HCT116 (cell line): ENCODE measurements around the gene DENND5A. TPM values are rescaled to one million over a fixed set of nuclear protein-coding genes. Genes with fewer than 3 reads are reported as not detected.

Source experiments
- ATAC-seq: fragments of 200-7000 bp; cut with Tn5 transposase; 2 replicates; pipeline ENCODE4 v1.9.1; 2020; ENCODE audit warnings: mild to moderate bottlenecking, moderate library complexity
- BruUV-seq: library from RNA; stranded (reverse); fragments of 400-500 nt; replicated peaks from 2 replicates; lab custom pipeline; 2021; lab: Mats Ljungman, UMichigan
- CTCF ChIA-PET: fragments of 300-600 bp; sonication (Branson Sonifier 250); formaldehyde crosslinking; loops from one replicate; lab custom pipeline; 2021; ENCODE audit warnings: antibody characterized with exemption; lab: Charles Lee
- POLR2A ChIA-PET: fragments of 300-600, 350-600 bp; sonication (Branson Sonifier 250); formaldehyde crosslinking; loops from one replicate; lab custom pipeline; 2021; ENCODE audit warnings: antibody characterized with exemption; lab: Charles Lee
- RAD21 ChIA-PET, 2 experiments: fragments of 300-600 bp; sonication (Branson Sonifier 250); formaldehyde crosslinking; loops; one replicate each; lab custom pipeline; 2023; ENCODE audit warnings: low total read pairs in 2 of 2; ENCODE audit not compliant: uncharacterized antibody in 2 of 2, unreplicated experiment in 2 of 2, low non-redundant PET in 1 of 2; lab: Charles Lee
- DNase-seq: peaks from one replicate; pipeline ENCODE4 v3.0.0-alpha.2; 2010; ENCODE audit warnings: low read depth, low spot score
- H2AFZ ChIP-seq: fragments of 200-600 bp; shearing (Covaris generic), sonication (generic); 2 replicates; pipeline ENCODE4 v1.6.1; 2017; ENCODE audit warnings: low read depth, mixed run types, mixed read lengths, antibody characterized with exemption, low read length; ENCODE audit not compliant: poor library complexity, severe bottlenecking
- H3K27ac ChIP-seq: 2 replicates; pipeline ENCODE4 v1.5.1; 2012; ENCODE audit warnings: low read depth, low read length
- H3K27me3 ChIP-seq: fragments of 200-600 bp; sonication (generic); 2 replicates; pipeline ENCODE4 v1.6.1; 2016; ENCODE audit warnings: mixed run types, low read length, mixed read lengths; ENCODE audit not compliant: insufficient read depth
- H3K36me3 ChIP-seq, 2 experiments: fragments of 200-500 bp in 1 of 2; fragments of 200-600 bp in 1 of 2; sonication (Bioruptor generic) in 1 of 2; sonication (generic) in 1 of 2; 2 replicates each; pipeline versions ENCODE4 v1.5.1 to v1.6.1; 2014 to 2016; ENCODE audit warnings: low read length in 2 of 2, inconsistent platforms in 1 of 2, mixed read lengths in 1 of 2, mixed run types in 1 of 2; ENCODE audit not compliant: insufficient read depth in 2 of 2, control insufficient read depth in 1 of 2
- H3K4me1 ChIP-seq, 2 experiments: fragments of 200-600 bp in 1 of 2; sonication (generic) in 1 of 2; 2 replicates each; pipeline versions ENCODE4 v1.5.1 to v1.6.1; 2012 to 2017; ENCODE audit warnings: low read length in 2 of 2, inconsistent platforms in 1 of 2, mild to moderate bottlenecking in 1 of 2, mixed read lengths in 1 of 2, mixed run types in 1 of 2, moderate library complexity in 1 of 2; ENCODE audit not compliant: insufficient read depth in 2 of 2, control insufficient read depth in 1 of 2
- H3K4me2 ChIP-seq: fragments of 200-600 bp; sonication (generic); 2 replicates; pipeline ENCODE4 v1.6.1; 2017; ENCODE audit warnings: mixed run types, low read length, mixed read lengths
- H3K4me3 ChIP-seq, 2 experiments: fragments of 200-600 bp in 1 of 2; sonication (generic) in 1 of 2; replicated peaks in 1 of 2; 2 replicates each; pipeline ENCODE4 v1.5.1; 2011 to 2016; ENCODE audit warnings: low read length in 2 of 2, control low read depth in 1 of 2, low read depth in 1 of 2, mild to moderate bottlenecking in 1 of 2, mixed read lengths in 1 of 2, mixed run types in 1 of 2
- H3K79me2 ChIP-seq: fragments of 200-600 bp; sonication (generic); 2 replicates; pipeline ENCODE4 v1.6.1; 2017; ENCODE audit warnings: mild to moderate bottlenecking, mixed run types, low read length, moderate library complexity, mixed read lengths; ENCODE audit not compliant: insufficient read depth
- H3K9ac ChIP-seq: fragments of 200-600 bp; sonication (generic); 2 replicates; pipeline ENCODE4 v1.6.1; 2016; ENCODE audit warnings: low read length, mixed read lengths
- H3K9me2 ChIP-seq: fragments of 200-600 bp; sonication (generic), shearing (Covaris generic); 2 replicates; pipeline ENCODE4 v1.6.1; 2017; ENCODE audit warnings: mixed run types, mild to moderate bottlenecking, moderate library complexity; ENCODE audit not compliant: insufficient read depth
- H3K9me3 ChIP-seq, 2 experiments: fragments of 200-500 bp in 1 of 2; fragments of 200-600 bp in 1 of 2; sonication (Bioruptor generic) in 1 of 2; sonication (generic) in 1 of 2; 2 replicates each; pipeline ENCODE4 v1.6.1; 2014 to 2017; ENCODE audit warnings: low read length in 2 of 2, mixed read lengths in 2 of 2, inconsistent platforms in 1 of 2, low read depth in 1 of 2, mild to moderate bottlenecking in 1 of 2, mixed run types in 1 of 2, moderate library complexity in 1 of 2; ENCODE audit not compliant: control insufficient read depth in 1 of 2, insufficient read depth in 1 of 2
- H4K20me1 ChIP-seq: fragments of 200-600 bp; sonication (generic), shearing (Covaris generic); 2 replicates; pipeline ENCODE4 v1.6.1; 2017; ENCODE audit warnings: mixed run types, mild to moderate bottlenecking, moderate library complexity; ENCODE audit not compliant: insufficient read depth
- CEBPB ChIP-seq: IDR thresholded peaks from 2 replicates; pipeline ENCODE4 v1.6.1; 2012; ENCODE audit warnings: low read depth
- EGR1 ChIP-seq: IDR thresholded peaks from 2 replicates; pipeline ENCODE4 v1.6.1; 2012; ENCODE audit warnings: low read depth
- EZH2 ChIP-seq: fragments of 200-600 bp; sonication (generic); IDR thresholded peaks from 2 replicates; pipeline ENCODE4 v1.6.1; 2017; ENCODE audit warnings: antibody characterized with exemption, mixed run types
- EZH2phosphoT487 ChIP-seq: fragments of 200-600 bp; IDR thresholded peaks from 2 replicates; pipeline ENCODE4 v1.6.1; 2018; ENCODE audit warnings: antibody characterized with exemption, borderline replicate concordance
- JUND ChIP-seq: IDR thresholded peaks from 2 replicates; pipeline ENCODE4 v1.6.1; 2012
- MAX ChIP-seq: IDR thresholded peaks from 2 replicates; pipeline ENCODE4 v1.6.1; 2012
- RAD21 ChIP-seq: IDR thresholded peaks from 2 replicates; pipeline ENCODE4 v1.6.1; 2012; ENCODE audit warnings: low read depth, mild to moderate bottlenecking
- REST ChIP-seq: IDR thresholded peaks from 2 replicates; pipeline ENCODE4 v1.6.1; 2012; ENCODE audit warnings: low read depth
- SRF ChIP-seq: IDR thresholded peaks from 2 replicates; pipeline ENCODE4 v1.6.1; 2012; ENCODE audit warnings: low read depth
- TCF7L2 ChIP-seq: IDR thresholded peaks from 2 replicates; pipeline ENCODE4 v1.7.0; 2011; ENCODE audit warnings: borderline replicate concordance, inconsistent platforms; ENCODE audit not compliant: insufficient read depth, insufficient read length; ENCODE audit errors: extremely low read depth
- YY1 ChIP-seq: IDR thresholded peaks from 2 replicates; pipeline ENCODE4 v1.6.1; 2011; ENCODE audit warnings: low read length, low read depth, moderate library complexity, mild to moderate bottlenecking; ENCODE audit not compliant: insufficient replicate concordance; ENCODE audit errors: extremely low read depth
- ZBTB33 ChIP-seq: IDR thresholded peaks from 2 replicates; pipeline ENCODE4 v1.6.1; 2011; ENCODE audit warnings: mild to moderate bottlenecking, low read length, moderate library complexity; ENCODE audit not compliant: insufficient replicate concordance; ENCODE audit errors: extremely low read depth
- ZFX ChIP-seq: fragments of 450-650 bp; IDR thresholded peaks from 2 replicates; pipeline ENCODE4 v1.6.1; 2017
- ZNF274 ChIP-seq: fragments of 200-500 bp; sonication (Bioruptor generic); IDR thresholded peaks from 2 replicates; pipeline ENCODE4 v1.6.1; 2014; ENCODE audit warnings: mild to moderate bottlenecking, low read depth, low read length, inconsistent platforms
- intact Hi-C: fragments of 100-400 bp; cut with micrococcal nuclease; formaldehyde crosslinking; loops from 2 replicates; pipeline ENCODE4 v1.10.0; 2022
- total RNA-seq: library from RNA; stranded (reverse); gene quantifications from one replicate; pipeline ENCODE4 v1.2.1, GENCODE V29; 2021; ENCODE audit not compliant: unreplicated experiment

The DENND5A gene
- total RNA-seq, 1 experiment from 2014 or later = 48.6 TPM

- ChIA-PET RAD21 (no interaction called here), CTCF (no interaction called here)
- intact Hi-C loops = no loop called here
Measured at GRCh38 chr11:9099617-9100016, 165.5 kb downstream of the DENND5A start.

More at GRCh38 chr11:9099617-9100016, 165.5 kb downstream of the DENND5A start:
- POLR2A ChIA-PET = no interaction called here
- H3K36me3 ChIP-seq = no peaks in the 10 kb centered on the region
- no peaks in the 10 kb centered on the region for H3K4me1 ChIP-seq
- DNase-seq = no peak
- H3K9me2 ChIP-seq = no peaks in the 10 kb centered on the region
- H3K4me3 ChIP-seq = no peak overlapping the region
- no peaks in the 10 kb centered on the region for H3K9me3 ChIP-seq
- H3K4me2 ChIP-seq = no peak overlapping the region
- no peak for TF ChIP-seq EZH2
- no peak for TF ChIP-seq EGR1
- no peak for TF ChIP-seq CEBPB
- no peak for TF ChIP-seq TCF7L2
- no peak for TF ChIP-seq SRF
- TF ChIP-seq EZH2phosphoT487 = no peak
- no peak for TF ChIP-seq REST
- no peak for TF ChIP-seq ZFX
- no peak for TF ChIP-seq YY1
- no peak for TF ChIP-seq MAX
- TF ChIP-seq JUND = no peak
- TF ChIP-seq ZBTB33 = no peak
- no peak for TF ChIP-seq ZNF274
- TF ChIP-seq RAD21 = no peak
- TF ChIP-seq, all 23 proteins: peak for 0
- no TSS peak for BruUV-seq
- no peaks in the 10 kb centered on the region for H3K79me2 ChIP-seq
- H3K27ac ChIP-seq = no peak overlapping the region
- no peak for ATAC-seq
- no peak overlapping the region for H2AFZ ChIP-seq
- no peak overlapping the region for H3K9ac ChIP-seq
- H3K27me3 ChIP-seq = no peaks in the 10 kb centered on the region
- H4K20me1 ChIP-seq = no peaks in the 10 kb centered on the region
